GM12891 (cell line): ENCODE results near the gene FAM174C.
A peak's percentile ranks its signal among the peaks of the same experiment; 100 is the strongest.

Source experiments
- PAX5 ChIP-seq: IDR thresholded peaks from 2 replicates; pipeline ENCODE4 v1.6.1; 2011; ENCODE audit warnings: low read length, moderate library complexity, mild to moderate bottlenecking; ENCODE audit not compliant: insufficient read depth, severe bottlenecking
- POLR2A ChIP-seq: IDR thresholded peaks from 2 replicates; pipeline ENCODE4 v1.6.1; 2011; ENCODE audit warnings: low read depth, low read length, control low read depth
- POLR2AphosphoS5 ChIP-seq: IDR thresholded peaks from 2 replicates; pipeline ENCODE4 v1.6.1; 2011; ENCODE audit warnings: low read depth, low read length, control low read depth
- POU2F2 ChIP-seq: IDR thresholded peaks from 2 replicates; pipeline ENCODE4 v1.6.1; 2011; ENCODE audit warnings: low read depth, mild to moderate bottlenecking, control low read depth, low read length, moderate library complexity
- SPI1 ChIP-seq: IDR thresholded peaks from 2 replicates; pipeline ENCODE4 v1.6.1; 2011; ENCODE audit warnings: low read depth, low read length, control low read depth
- TAF1 ChIP-seq: IDR thresholded peaks from 2 replicates; pipeline ENCODE4 v1.6.1; 2011; ENCODE audit warnings: low read depth, low read length, control low read depth

DNA sequence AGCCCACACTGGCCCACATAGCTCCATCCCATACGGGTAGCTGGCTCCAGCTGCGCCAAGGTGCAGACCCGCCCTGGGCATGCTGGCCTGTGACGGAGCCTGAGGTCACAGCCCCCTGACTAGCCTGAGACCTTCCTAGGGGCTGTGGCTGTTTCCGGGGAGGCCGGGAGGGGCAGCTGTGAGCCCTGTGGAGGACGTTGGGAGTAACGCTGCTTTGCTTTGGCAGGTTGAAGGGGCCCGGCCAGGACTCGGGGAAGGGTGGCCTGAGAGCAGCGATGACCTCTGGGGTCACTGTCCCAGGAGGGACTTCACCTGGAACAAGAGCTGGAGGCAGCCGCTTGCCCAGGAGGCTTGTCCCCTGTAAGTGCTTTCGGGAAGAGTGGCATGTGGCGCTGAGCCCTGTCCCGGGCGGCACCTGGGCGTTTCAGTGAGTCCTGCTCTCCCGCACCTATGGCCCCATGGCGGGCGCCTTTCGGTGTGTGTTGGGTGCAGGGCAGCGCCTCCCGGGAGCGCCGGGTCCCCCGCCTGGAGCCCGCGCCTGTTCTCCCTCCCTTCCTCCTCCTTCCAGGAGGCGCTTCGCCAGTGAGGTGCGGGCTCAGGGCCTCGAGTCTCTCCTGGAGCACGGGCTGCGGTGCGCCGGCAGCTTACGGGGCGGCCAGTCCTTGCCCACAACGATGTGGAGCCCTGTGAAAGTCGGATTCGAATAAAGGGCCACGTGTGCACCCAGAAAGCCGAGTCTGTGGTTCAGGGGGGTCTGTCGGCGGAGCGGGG, 1.1 kb upstream of the FAM174C start:
- TF ChIP-seq TAF1 = no peak
- peak; percentile 47; the same call in 1 of the 2 replicates for TF ChIP-seq POLR2A
- TF ChIP-seq POLR2AphosphoS5 = no peak
- 0 out of 2 replicates have a peak, but pooled peaks have one; percentile 22 for TF ChIP-seq POU2F2
- no peak for TF ChIP-seq SPI1
- no peak for TF ChIP-seq PAX5
